ENCODE data around the gene RCOR1. TPM values are rescaled to one million over a fixed set of nuclear protein-coding genes. Genes with fewer than 3 reads are reported as not detected.

The RCOR1 gene
- total and polyA plus RNA-seq, 2 donors from 2014 or later: 4.9 to 17.9 TPM

DNA sequence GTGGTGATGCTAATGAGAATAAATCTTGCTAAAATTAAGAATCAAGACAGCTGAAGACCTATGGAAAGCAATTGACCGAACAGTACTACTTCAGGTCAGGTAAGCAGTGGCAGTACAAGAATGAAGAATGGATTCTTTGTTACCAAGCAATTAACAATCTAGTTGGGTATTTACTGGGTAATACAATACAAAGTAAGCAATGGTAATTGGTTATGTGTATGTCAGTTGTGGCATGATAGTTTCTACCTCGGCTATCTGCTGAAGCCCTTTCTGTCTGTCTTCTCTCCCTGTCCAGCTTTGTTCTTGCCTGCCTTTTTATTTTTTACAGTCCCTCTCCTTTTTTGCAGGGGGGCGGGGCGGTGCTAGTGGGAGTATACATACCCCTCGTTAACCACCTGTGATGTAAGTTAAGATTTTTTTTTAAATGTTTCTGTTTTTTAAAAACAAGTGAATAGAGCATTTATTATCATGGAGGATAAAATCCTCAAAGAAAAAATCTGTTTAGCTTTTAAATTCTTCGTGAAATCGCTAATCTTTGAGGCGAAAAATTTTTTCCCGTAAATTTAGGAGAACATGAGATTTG lies 75.9 kb downstream of the RCOR1 start:
- Histone ChIP-seq H3K27me3 (ENCODE audit: control insufficient read depth, insufficient read depth, low read length) (no peaks in the 10 kb centered on the region), H3K4me3 (ENCODE audit: low read length in 3 of 3) (no peak overlapping the region), H3K36me3 (ENCODE audit: control insufficient read depth in 2 of 3, insufficient read depth in 3 of 3, low read length in 3 of 3) (no peaks in the 10 kb centered on the region), H3K9ac (ENCODE audit: low read length in 3 of 3) (no peak overlapping the region), H3K27ac (ENCODE audit: low read depth in 2 of 2, low read length in 2 of 2) (no peak overlapping the region), H3K4me1 (ENCODE audit: control insufficient read depth in 2 of 3, insufficient read depth in 2 of 3, low read depth in 1 of 3, low read length in 3 of 3) (no peaks in the 10 kb centered on the region), H3K9me3 (ENCODE audit: control insufficient read depth in 2 of 3, insufficient read depth in 1 of 3, low read length in 3 of 3) (no peaks in the 10 kb centered on the region)
- FAIRE-seq: no peak
- TF ChIP-seq, protein P1, sequence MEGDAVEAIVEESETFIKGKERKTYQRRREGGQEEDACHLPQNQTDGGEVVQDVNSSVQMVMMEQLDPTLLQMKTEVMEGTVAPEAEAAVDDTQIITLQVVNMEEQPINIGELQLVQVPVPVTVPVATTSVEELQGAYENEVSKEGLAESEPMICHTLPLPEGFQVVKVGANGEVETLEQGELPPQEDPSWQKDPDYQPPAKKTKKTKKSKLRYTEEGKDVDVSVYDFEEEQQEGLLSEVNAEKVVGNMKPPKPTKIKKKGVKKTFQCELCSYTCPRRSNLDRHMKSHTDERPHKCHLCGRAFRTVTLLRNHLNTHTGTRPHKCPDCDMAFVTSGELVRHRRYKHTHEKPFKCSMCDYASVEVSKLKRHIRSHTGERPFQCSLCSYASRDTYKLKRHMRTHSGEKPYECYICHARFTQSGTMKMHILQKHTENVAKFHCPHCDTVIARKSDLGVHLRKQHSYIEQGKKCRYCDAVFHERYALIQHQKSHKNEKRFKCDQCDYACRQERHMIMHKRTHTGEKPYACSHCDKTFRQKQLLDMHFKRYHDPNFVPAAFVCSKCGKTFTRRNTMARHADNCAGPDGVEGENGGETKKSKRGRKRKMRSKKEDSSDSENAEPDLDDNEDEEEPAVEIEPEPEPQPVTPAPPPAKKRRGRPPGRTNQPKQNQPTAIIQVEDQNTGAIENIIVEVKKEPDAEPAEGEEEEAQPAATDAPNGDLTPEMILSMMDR (IDR thresholded peaks at IDR 0.05; ENCODE audit: borderline replicate concordance, extremely low read depth, insufficient read depth): no peak
- DNase-seq: no peak
- intact Hi-C loops (cut with DNase I): no loop called here

DNA sequence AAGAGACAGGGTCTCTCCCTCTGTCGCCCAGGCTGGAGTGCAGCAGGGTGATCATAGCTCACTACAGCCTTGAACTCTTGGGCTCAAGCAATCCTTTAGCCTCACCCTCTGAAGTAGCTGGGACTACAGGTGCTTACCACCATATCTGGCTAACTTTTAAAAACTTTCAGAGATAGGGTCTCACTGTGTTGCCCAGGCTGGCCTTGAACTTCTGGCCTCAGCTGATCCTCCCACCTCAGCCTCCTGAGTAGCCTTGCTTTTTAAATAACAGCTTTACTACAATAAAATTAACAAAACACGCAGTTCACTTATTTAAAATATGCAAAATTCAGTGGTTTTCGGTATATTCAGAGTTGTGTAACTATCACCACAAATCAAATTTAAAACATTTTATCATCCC lies 79.0 kb downstream of the RCOR1 start:
- no peak overlapping the region for H3K9ac ChIP-seq (ENCODE audit: low read length in 3 of 3)
- H3K27ac ChIP-seq (ENCODE audit: low read depth in 2 of 2, low read length in 2 of 2): no peak overlapping the region
- H3K36me3 ChIP-seq (ENCODE audit: control insufficient read depth in 2 of 3, insufficient read depth in 3 of 3, low read length in 3 of 3): no peaks in the 10 kb centered on the region
- FAIRE-seq: no peak
- H3K9me3 ChIP-seq (ENCODE audit: control insufficient read depth in 2 of 3, insufficient read depth in 1 of 3, low read length in 3 of 3): no peaks in the 10 kb centered on the region
- no peak overlapping the region for H3K4me3 ChIP-seq (ENCODE audit: low read length in 3 of 3)
- H3K4me1 ChIP-seq (ENCODE audit: control insufficient read depth in 2 of 3, insufficient read depth in 2 of 3, low read depth in 1 of 3, low read length in 3 of 3): no peaks in the 10 kb centered on the region
- no peak for DNase-seq
- H3K27me3 ChIP-seq (ENCODE audit: control insufficient read depth, insufficient read depth, low read length): no peaks in the 10 kb centered on the region
- TF ChIP-seq, protein P1 (IDR thresholded peaks at IDR 0.05; ENCODE audit: borderline replicate concordance, extremely low read depth, insufficient read depth): no peak
- intact Hi-C loops (cut with DNase I): no loop called here

- Histone ChIP-seq H3K4me1 (ENCODE audit: control insufficient read depth in 2 of 3, insufficient read depth in 2 of 3, low read depth in 1 of 3, low read length in 3 of 3) (no peaks in the 10 kb centered on the region), H3K9ac (ENCODE audit: low read length in 3 of 3) (no peak overlapping the region), H3K27me3 (ENCODE audit: control insufficient read depth, insufficient read depth, low read length) (no peaks in the 10 kb centered on the region), H3K9me3 (ENCODE audit: control insufficient read depth in 2 of 3, insufficient read depth in 1 of 3, low read length in 3 of 3) (no peaks in the 10 kb centered on the region), H3K36me3 (ENCODE audit: control insufficient read depth in 2 of 3, insufficient read depth in 3 of 3, low read length in 3 of 3) (no peaks in the 10 kb centered on the region), H3K4me3 (ENCODE audit: low read length in 3 of 3) (no peak overlapping the region), H3K27ac (ENCODE audit: low read depth in 2 of 2, low read length in 2 of 2) (no peak overlapping the region)
- DNase-seq (no peak), FAIRE-seq (no peak)
- intact Hi-C loops (cut with DNase I): no loop called here
- TF ChIP-seq, protein P1 (IDR thresholded peaks at IDR 0.05; ENCODE audit: borderline replicate concordance, extremely low read depth, insufficient read depth): no peak
These were observed 80.0 kb downstream of the RCOR1 start for GRCh38 chr14:102672410-102672960.

DNA sequence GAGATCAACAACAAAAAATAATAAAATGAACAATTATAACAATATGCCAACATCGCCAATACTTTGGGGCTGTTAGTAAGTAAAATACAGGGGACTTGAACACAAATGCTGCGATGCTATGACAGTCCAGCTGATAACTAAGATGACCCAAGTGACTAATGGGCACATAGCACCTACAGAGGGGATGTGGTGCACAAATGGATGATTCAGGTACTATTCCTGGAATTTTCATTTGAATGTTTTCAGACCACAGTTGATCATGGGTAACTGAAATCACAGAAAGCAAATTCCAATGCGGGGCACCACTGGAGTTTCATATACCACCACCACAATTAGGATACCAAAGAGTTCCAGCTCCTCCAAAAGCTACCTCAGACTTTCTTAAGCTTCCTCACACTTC lies 82.9 kb downstream of the RCOR1 start:
- TF ChIP-seq, protein P1 (IDR thresholded peaks at IDR 0.05; ENCODE audit: borderline replicate concordance, extremely low read depth, insufficient read depth): no peak
- no peak for FAIRE-seq
- H3K9ac ChIP-seq (ENCODE audit: low read length in 3 of 3): no peak overlapping the region
- no peak overlapping the region for H3K4me3 ChIP-seq (ENCODE audit: low read length in 3 of 3)
- H3K9me3 ChIP-seq (ENCODE audit: control insufficient read depth in 2 of 3, insufficient read depth in 1 of 3, low read length in 3 of 3): no peaks in the 10 kb centered on the region
- DNase-seq: no peak
- no peaks in the 10 kb centered on the region for H3K36me3 ChIP-seq (ENCODE audit: control insufficient read depth in 2 of 3, insufficient read depth in 3 of 3, low read length in 3 of 3)
- intact Hi-C loops (cut with DNase I): no loop called here
- H3K4me1 ChIP-seq (ENCODE audit: control insufficient read depth in 2 of 3, insufficient read depth in 2 of 3, low read depth in 1 of 3, low read length in 3 of 3): no peaks in the 10 kb centered on the region
- H3K27me3 ChIP-seq (ENCODE audit: control insufficient read depth, insufficient read depth, low read length): no peaks in the 10 kb centered on the region
- no peak overlapping the region for H3K27ac ChIP-seq (ENCODE audit: low read depth in 2 of 2, low read length in 2 of 2)

All from kidney (tissue), 14 donors.